IPS DF 4.7 (cell line): ENCODE results near the gene DNM3.

Source experiments
- DNase-seq: peaks from one replicate; pipeline ENCODE4 v3.0.0-alpha.2; 2013; ENCODE audit warnings: low spot score; ENCODE audit errors: extremely low read depth

Gene DNM3

GRCh38 chr1:171972846-171973245 lies 131.5 kb downstream of the DNM3 start:
- no peak for DNase-seq

- DNase-seq = no peak
Observed at GRCh38 chr1:171973421-171973820, 132.1 kb downstream of the DNM3 start.

GRCh38 chr1:171981303-171981702 lies 140.0 kb downstream of the DNM3 start:
- DNase-seq = no peak

DNA sequence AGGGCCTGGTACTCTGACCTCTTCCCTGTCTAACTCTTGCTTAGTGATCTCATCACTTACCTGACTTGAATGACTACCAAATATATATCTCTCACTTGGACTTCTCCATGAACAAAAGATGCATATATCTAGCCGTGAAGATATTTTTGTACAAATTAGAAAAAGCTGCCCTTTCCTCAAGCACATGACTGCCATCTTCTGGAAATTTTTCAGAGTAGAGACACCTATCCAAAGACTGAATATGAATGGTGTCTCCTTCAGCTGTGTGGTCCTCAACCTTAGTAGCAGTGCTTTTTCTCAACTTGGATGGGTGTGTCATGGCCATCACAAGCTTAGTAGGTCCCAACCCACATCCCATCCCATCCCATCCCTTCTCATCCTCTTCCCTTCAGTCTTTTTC lies 142.3 kb downstream of the DNM3 start:
- no peak for DNase-seq

GRCh38 chr1:171984262-171984661 lies 143.0 kb downstream of the DNM3 start:
- no peak for DNase-seq

DNA sequence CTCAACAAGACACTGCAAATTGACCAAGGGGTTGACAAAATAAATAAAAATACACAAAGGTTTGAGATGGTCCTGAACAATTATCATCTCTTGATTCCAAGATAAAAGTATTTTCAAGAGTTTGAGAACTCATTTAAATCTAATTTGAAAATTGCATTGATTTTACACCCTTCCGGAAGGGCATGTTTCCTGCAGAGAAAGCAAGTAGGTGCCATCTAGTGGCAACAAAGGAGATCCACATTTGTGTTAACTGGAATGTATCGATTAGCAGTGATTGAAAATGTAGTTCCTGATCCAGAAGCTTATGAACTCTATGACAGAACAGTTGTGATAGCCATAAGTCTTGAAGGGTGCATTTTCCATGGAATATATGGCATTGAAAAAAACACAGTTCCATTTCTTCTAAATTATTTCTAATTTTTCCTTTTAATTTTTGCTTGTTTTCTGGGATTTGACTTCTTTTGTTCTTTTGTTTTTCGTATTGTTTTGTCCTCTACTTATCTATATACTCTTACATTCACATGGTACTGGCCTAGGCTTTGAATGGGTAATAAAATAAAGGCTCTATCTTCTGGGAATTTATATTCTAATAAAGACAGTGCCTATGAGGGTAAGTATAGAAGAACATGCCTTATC lies 143.7 kb downstream of the DNM3 start:
- no peak for DNase-seq

- no peak for DNase-seq
Observed at GRCh38 chr1:171985639-171986038, 144.3 kb downstream of the DNM3 start.

DNA sequence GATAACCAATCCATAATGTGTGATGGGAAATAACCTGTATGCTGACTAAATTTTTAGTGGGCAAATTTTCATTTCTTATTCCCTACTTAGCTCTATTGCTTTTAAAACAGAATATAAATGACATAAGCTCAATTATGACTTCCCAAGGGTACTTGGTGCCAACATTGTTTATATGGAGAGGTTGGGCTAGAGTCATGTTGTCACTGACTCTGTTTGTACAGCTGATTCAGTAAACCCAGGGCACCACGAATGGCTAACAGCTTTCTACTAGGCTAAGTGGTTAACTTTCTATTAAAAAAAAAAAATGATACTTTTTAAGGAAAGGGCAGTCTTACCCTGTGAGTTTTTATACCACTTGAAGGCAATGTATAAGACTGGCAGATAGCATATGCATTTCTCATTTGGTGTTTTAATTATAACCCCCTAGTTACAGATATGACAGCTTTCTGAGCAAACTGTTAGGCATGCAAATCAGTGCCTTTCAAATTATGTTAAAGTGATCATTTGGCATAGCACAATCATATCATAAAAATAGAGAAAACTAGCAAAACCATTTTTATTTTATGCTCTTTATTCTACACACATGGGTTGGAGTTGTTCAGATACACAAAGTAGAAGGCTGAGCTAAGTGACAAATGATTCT lies 147.1 kb downstream of the DNM3 start:
- DNase-seq = no peak

- DNase-seq = no peak
Observed at GRCh38 chr1:171990371-171990770, 149.1 kb downstream of the DNM3 start.

GRCh38 chr1:171994293-171994692 lies 153.0 kb downstream of the DNM3 start:
- DNase-seq = no peak

DNA sequence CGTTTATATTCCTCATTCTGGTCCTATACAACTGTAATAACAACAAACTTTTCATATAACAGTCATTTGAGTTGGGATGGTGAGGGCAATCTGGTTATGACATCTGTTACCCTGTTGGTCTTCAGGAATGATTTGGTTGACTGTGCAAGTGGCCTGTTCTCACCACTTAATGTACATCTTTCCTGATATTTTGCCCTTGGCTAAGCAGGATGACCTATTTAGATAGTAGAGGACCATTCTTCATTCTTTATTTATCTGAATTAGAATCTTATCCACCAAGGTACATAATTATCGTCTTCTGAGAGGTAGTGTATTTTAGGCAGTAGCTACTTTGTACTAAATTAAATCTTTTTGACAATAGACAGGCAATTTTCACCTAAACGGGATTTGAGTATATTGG lies 154.3 kb downstream of the DNM3 start:
- DNase-seq = no peak

GRCh38 chr1:171997936-171998335 lies 156.6 kb downstream of the DNM3 start:
- no peak for DNase-seq

- DNase-seq = no peak
Observed at GRCh38 chr1:171998711-171999110, 157.4 kb downstream of the DNM3 start.

DNA sequence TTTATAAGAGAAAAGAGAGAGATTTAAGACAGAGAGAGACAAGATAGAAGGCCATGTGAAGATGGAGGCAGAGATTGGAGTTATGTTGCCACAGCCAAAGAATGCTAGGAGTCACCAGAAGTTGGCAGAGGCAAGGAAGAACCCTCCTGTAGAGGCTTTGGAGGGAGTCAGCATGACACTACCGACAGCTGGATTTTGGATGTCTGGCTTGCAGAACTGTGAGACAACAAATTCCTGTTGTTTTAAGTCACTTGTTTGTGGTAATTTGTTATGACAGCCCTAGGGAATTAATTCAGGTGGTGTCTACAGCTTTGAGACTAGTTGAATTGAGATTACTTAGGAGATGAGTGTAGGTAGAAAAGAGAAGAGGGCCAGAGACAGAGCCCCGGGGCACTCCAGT lies 158.5 kb downstream of the DNM3 start:
- DNase-seq = no peak

DNA sequence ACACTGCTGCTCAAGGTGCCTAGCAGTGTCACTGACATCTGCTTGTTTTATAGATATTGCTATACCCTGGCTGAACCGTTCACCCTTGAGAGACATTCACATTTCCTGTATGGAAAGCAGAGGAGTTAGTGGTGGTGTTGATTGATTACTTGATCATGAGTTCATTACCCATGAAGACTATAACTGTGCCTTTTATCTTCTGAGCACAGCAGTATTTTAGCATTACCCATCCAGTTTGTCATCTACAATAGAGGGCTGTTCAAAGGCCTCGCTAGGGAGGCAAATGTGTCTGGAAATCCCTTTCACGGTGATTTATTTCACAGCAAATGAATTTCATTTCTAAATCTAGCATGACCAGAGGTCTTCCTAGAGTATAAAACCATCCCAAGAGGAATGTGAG lies 160.0 kb downstream of the DNM3 start:
- DNase-seq = no peak

DNA sequence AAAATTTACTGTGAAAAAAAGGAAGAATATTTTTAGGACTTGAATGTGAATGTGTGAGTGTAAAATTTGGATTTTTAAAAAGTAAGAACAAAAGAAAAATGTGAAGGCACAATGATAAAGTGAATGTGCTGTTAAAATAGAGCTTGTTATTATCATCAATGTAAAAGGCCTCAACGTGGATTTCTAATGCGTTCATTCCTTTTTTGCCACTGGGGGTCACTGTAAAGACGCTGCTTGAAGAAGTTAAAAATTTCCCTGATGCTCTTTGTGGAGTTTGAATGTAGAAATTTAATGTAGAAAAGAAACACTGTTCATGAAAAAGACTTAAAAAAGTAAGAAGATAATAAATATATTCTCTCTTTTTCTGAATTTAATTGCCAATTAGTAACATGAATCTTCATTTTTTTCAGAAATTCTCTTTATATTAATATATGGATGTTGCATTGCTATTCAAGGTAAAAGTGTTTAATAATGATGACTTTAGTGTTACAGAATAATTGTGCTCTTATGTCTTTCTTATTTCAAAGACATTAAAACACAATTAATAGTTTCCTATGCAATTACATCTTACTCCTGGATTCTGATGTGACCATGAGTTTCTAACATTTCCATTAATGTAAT lies 161.5 kb downstream of the DNM3 start:
- DNase-seq = no peak

DNA sequence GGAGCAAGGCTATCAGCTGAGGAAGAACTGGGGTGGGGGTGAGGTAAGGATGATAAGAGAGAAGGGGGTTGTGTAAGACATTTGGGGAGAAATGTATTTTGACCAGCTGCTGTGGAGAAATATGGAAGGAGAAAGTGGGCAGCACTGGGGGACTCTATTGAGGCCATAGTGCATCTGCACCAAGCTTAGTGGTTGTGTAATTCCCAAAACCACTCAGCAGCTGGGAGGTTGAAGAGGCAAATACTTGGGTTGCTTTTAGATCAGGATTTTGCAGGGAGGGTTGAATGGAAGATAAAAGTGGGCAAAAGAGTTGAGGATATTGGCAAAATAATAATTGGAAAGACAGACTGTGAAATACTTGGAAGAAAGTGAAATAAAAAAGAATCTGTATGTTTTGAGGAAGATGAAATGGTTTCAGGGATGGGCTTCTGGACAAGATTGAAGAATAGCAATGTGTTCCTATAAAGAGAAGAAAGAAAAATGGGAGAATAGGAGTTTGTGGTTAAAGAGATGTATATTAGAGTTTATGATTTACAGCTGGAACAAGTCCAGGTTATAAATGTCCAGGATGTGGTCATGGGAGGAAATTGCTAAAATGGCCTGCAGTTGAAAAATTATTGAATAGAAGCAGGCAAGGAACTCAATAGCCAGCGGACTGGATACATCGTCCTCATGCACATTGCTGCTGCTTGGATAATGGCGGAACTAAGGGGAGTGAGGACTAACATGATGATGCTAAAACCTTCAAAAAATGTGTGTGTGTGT lies 162.7 kb downstream of the DNM3 start:
- DNase-seq = no peak

GRCh38 chr1:172004671-172005070 lies 163.4 kb downstream of the DNM3 start:
- DNase-seq = no peak

- DNase-seq = no peak
Observed at GRCh38 chr1:172005856-172006255, 164.6 kb downstream of the DNM3 start.

GRCh38 chr1:172006660-172007059 lies 165.4 kb downstream of the DNM3 start:
- DNase-seq = no peak

- no peak for DNase-seq
Observed at GRCh38 chr1:172018727-172019311, 177.5 kb downstream of the DNM3 start.

- no peak for DNase-seq
Observed at GRCh38 chr1:172019976-172020375, 178.7 kb downstream of the DNM3 start.
